Activated CD4-positive, alpha-beta T cell treated with anti-CD3 and anti-CD28 coated beads for 24 hours (primary cell): ENCODE measurements around the gene TRIM31.
"Not testable (repeated sequence)": the region's sequence is repeated elsewhere in the genome, so short reads cannot be mapped to it uniquely, and the experiment has no call there.

Experiments
- DNase-seq, 2 donors: peaks; one replicate each; pipeline ENCODE4 v3.0.0-alpha.2; 2020; ENCODE audit warnings: low read depth in 2 of 2

TRIM31 gene

GRCh38 chr6:30149234-30149633 is 36.3 kb upstream of the TRIM31 start:
- DNase-seq: no peak

- no peak for DNase-seq
Observed at GRCh38 chr6:30147096-30147495, 34.2 kb upstream of the TRIM31 start.

GRCh38 chr6:30145818-30146217 is 32.9 kb upstream of the TRIM31 start:
- no peak for DNase-seq

- DNase-seq: no peak
Observed at GRCh38 chr6:30144811-30145210, 31.9 kb upstream of the TRIM31 start.

- no peak for DNase-seq
Observed at GRCh38 chr6:30143780-30144179, 30.9 kb upstream of the TRIM31 start.

DNA sequence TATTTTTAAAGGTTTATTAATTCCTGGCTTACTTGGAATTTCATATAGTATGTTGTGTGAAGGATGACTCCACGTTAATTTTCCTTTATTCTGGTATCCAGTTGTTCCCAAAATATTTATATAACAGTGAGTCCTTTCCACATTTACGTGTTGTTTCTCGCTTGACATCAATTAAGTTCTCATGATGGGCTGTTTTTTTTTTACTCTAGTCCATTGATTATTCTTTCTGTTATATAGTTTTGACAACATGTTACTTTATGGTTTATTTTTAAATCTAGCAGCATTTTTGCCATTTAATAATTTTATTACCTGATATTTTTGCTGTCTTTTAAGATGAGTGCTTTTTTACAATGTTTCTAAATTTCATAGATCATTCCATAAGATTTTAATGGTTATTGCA is 29.8 kb upstream of the TRIM31 start:
- DNase-seq: no peak

DNA sequence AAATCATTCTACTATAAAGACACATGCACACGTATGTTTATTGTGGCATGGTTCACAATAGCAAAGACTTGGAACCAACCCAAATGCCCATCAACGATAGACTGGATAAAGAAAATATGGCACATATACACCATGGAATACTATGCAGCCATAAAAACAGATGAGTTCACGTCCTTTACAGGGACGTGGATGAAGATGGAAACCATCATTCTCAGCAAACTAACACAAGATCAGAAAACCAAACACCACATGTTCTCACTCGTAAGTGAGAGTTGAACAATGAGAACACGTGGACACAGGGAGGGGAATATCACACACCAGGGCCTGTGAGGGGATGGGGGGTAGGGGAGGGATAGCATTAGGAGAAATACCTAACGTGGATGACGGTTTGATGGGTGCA is 27.4 kb upstream of the TRIM31 start:
- not testable (repeated sequence) for DNase-seq

DNA sequence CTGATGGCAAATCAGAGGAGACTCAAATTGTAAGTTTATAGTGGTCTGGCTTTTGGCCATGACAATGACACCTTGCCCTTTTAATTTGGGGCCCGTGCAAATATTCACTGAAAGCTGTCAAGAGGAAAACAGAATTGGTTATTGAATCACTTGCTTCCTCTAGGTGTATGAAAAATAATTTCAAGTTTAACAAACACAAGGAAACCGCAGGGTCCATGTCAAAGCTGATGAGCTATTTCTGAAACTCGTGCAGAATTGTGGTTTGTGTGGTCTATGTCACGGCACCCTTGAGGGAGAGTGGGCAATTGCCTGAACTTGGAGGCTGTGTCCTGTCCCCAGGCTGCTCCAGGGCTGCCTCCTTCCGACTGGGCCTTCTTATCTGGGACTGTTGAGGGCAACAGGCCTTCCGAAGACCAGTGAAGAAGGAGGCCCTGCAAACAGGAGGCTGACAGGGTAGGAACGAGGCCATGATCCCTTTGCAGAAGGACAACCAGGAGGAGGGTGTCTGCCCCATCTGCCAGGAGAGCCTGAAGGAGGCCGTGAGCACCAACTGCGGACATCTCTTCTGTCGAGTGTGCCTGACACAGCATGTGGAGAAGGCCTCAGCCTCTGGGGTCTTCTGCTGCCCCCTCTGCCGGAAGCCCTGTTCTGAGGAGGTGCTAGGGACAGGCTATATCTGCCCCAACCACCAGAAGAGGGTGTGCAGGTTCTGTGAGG is 23.8 kb upstream of the TRIM31 start:
- DNase-seq: no peak

DNA sequence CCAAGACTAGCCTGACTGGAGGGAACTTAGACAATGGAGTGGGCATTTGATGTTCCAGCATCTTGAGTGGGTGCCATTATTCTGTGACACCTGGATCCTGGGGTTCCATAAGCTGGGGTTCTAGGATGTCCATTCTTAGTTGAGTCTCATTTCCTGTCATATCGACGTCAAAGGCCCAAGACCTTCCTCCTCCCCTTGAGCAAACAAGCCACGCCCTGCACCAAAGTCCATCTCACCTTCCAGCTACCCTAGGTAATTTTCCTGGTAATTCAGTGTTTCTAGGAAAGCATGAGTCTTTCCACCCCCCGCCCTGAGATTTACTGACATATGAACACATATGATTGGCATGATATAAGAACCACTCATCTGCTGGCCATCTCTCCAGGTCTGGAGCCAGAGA is 22.9 kb upstream of the TRIM31 start, which contains the start of gene TRIM40:
TRIM40 (plus strand) TSS at position 384 of the 400 bp plus-strand sequence. CDS start 897 bp downstream, outside the sequence.
- DNase-seq: no peak

- no peak for DNase-seq
Observed at GRCh38 chr6:30135147-30135546, 22.3 kb upstream of the TRIM31 start.

GRCh38 chr6:30131947-30132497 is 19.1 kb upstream of the TRIM31 start:
- DNase-seq: no peak

DNA sequence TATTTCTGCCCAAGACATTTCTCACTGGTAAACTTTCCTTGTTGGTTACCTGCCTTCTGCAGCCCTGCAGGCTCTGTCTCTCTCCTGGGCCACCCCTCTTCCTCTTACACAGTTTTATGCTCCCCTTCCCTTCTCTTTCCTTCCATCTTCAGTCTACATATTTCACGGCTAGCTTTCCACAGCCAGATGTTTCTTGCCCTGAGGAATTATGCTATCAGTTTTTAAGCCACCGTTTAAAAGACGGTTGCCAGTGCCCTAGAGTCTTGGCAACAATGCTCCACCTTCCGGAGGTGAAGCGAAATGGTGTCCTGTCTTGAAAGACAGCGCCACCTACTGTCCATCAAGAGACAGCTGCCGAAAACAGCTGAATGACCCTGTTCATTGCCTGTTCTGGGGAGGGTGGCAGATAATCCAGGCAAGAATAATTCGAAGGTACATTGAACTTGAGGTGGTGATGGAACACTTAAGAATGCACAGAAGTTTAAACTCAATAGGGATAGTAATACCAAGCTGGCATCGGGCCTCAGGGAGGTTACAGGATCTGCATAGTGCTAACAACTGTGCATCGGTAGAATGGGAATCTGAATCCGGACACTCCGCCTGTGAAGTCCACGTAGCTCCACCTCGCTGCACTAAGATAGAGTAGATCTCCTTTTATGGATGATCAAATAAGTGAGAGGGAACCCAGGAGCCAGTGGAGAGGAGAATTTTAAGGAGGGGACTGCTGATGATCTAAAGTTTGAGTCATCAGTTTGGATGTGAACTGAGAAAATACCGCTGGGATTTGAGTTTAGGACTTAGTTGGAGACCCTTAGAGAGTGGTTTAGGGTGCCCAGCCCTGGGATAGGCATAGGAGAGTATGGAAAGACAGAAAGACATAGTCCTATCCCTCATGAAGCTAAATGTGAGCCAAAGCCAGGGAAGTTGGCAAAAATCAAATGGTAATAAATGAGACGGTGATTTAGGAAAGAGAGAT is 18.3 kb upstream of the TRIM31 start:
- peak; percentile 33 to 39 for DNase-seq

- no peak for DNase-seq
Observed at GRCh38 chr6:30130179-30130679, 17.3 kb upstream of the TRIM31 start.

GRCh38 chr6:30129265-30130178 is 16.6 kb upstream of the TRIM31 start:
- no peak for DNase-seq

DNA sequence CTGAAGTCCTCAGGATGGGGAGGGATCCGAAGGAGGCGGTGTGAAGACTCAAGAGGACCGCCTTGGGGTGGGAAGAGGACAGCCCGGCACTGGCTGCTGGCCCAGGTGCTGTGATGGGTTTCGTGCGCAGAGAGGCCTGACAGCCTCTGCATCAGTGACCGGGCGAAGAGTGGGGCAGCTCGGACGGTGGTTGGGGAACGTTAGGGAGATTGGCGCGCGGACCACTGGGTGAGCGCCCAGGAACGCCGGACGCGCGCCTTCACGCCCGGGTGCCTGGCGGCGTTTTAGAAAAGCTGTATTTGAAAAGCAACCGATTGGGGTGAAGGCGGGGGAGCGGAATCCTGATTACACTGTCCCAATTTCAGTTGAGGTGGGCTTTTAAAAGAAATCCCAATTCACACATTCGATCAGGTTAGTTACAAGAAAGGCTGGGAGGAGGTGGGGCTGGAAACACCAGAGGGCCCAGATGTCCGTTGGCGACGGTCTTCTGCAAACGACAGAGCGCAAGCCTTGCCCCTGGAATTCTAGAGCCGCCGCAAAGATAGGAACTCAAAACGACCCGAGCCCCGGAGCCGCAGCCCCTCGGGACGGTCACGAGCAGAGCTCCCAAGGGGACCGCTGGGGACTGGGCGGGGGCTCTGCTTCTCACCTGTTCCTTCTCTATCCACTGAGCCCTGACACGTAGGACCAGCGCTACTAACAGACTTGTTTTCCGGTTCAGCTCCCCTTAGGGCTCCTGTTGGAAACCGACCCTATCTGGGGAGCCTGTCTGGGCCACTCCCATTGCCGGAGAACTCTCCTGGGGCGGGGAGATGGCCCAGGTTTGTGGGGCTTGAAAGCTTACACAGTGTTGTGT is 14.6 kb upstream of the TRIM31 start:
- DNase-seq: no peak

- no peak for DNase-seq
Observed at GRCh38 chr6:30122515-30122914, 9.6 kb upstream of the TRIM31 start.

- DNase-seq: no peak
Observed at GRCh38 chr6:30121446-30122366, 8.8 kb upstream of the TRIM31 start.

- not testable (repeated sequence) for DNase-seq
Observed at GRCh38 chr6:30118691-30119090, 5.8 kb upstream of the TRIM31 start.

GRCh38 chr6:30116724-30117123 is 3.8 kb upstream of the TRIM31 start:
- no peak for DNase-seq
